CD4-positive, alpha-beta T cell (primary cell): ENCODE data around the gene IGFL3. TPM values are rescaled to one million over a fixed set of nuclear protein-coding genes. Genes with fewer than 3 reads are reported as not detected.

Experiments
- ATAC-seq: fragments of 200-7000 bp; cut with Tn5 transposase; one replicate; pipeline ENCODE4 v1.10.0; 2022; ENCODE audit warnings: mild to moderate bottlenecking; ENCODE audit not compliant: poor library complexity
- CTCF ChIA-PET: fragments of 350-600 bp; sonication (Branson Sonifier 250); formaldehyde crosslinking; loops from one replicate; lab custom pipeline; 2021; ENCODE audit warnings: antibody characterized with exemption, inconsistent platforms; lab: Charles Lee
- POLR2A ChIA-PET: fragments of 350-600 bp; sonication (Branson Sonifier 250); formaldehyde crosslinking; loops from one replicate; lab custom pipeline; 2021; ENCODE audit warnings: antibody characterized with exemption, inconsistent platforms; lab: Charles Lee
- DNase-seq, 14 experiments: peaks; one replicate each; pipeline ENCODE4 v3.0.0-alpha.2; 2013 to 2020; ENCODE audit warnings: mixed read lengths in 2 of 14
- H3K27ac ChIP-seq, 2 donors: one replicate each; pipeline versions ENCODE4 v1.5.1 to v1.7.0; 2013; ENCODE audit warnings: low read length in 2 of 2, low read depth in 1 of 2, mild to moderate bottlenecking in 1 of 2
- H3K27me3 ChIP-seq, 2 experiments: 1 replicate in 1 of 2; 2 replicates in 1 of 2; pipeline versions ENCODE4 v1.6.1 to v1.7.0; 2013; ENCODE audit warnings: low read length in 2 of 2, control low read depth in 1 of 2, mild to moderate bottlenecking in 1 of 2, moderate library complexity in 1 of 2; ENCODE audit not compliant: insufficient read depth in 2 of 2, control insufficient read depth in 1 of 2
- H3K36me3 ChIP-seq: one replicate; pipeline ENCODE4 v1.6.1; 2013; ENCODE audit warnings: low read length, control low read depth; ENCODE audit not compliant: insufficient read depth
- H3K4me1 ChIP-seq: one replicate; pipeline ENCODE4 v1.6.1; 2013; ENCODE audit warnings: low read length, control low read depth; ENCODE audit not compliant: insufficient read depth
- H3K4me3 ChIP-seq: one replicate; pipeline ENCODE4 v1.5.1; 2013; ENCODE audit warnings: mild to moderate bottlenecking, low read length, moderate library complexity
- H3K9me3 ChIP-seq, 2 experiments: 1 replicate in 1 of 2; 2 replicates in 1 of 2; pipeline versions ENCODE4 v1.6.1 to v1.7.0; 2013; ENCODE audit warnings: low read length in 2 of 2, mild to moderate bottlenecking in 2 of 2, control low read depth in 1 of 2, moderate library complexity in 1 of 2; ENCODE audit not compliant: control insufficient read depth in 1 of 2, insufficient read depth in 1 of 2
- H3K27ac Mint-ChIP-seq: one replicate; pipeline ENCODE4 v1.8.0; 2020; ENCODE audit warnings: mixed read lengths
- H3K27me3 Mint-ChIP-seq: one replicate; pipeline ENCODE4 v1.8.0; 2021; ENCODE audit warnings: mixed read lengths
- H3K36me3 Mint-ChIP-seq: one replicate; pipeline ENCODE4 v1.8.0; 2021; ENCODE audit warnings: low read depth, mixed read lengths
- H3K4me1 Mint-ChIP-seq: one replicate; pipeline ENCODE4 v1.8.0; 2021; ENCODE audit warnings: low read depth, mixed read lengths
- H3K4me3 Mint-ChIP-seq: one replicate; pipeline ENCODE4 v1.8.0; 2020; ENCODE audit warnings: mild to moderate bottlenecking, mixed read lengths
- H3K9me3 Mint-ChIP-seq: one replicate; pipeline ENCODE4 v1.8.0; 2020; ENCODE audit warnings: mixed read lengths
- CTCF ChIP-seq: fragments of 200-600 bp; IDR thresholded peaks from one replicate; pipeline ENCODE4 v1.8.0; 2022; ENCODE audit warnings: antibody characterized with exemption, mild to moderate bottlenecking
- intact Hi-C, 2 experiments: fragments of 100-400 bp; cut with DNase I in 1 of 2; cut with micrococcal nuclease in 1 of 2; formaldehyde crosslinking; loops; one replicate each; pipeline versions ENCODE4 v1.15.1 to v1.9.0; 2023 to 2025; cut with DNase I, micrococcal nuclease
- total RNA-seq, 174 experiments: library from RNA in 2 of 174; stranded (reverse) in 2 of 174; gene quantifications; one replicate each; pipeline ENCODE4 v1.2.3 and lab custom pipeline; 2021 to 2026

The IGFL3 gene
- total RNA-seq, 2 experiments from 2014 or later: not detected

GRCh38 chr19:46133101-46133627, 8.7 kb upstream of the IGFL3 start:
- Histone ChIP-seq H3K27ac (no peak overlapping the region), H3K9me3 (no peaks in the 10 kb centered on the region), H3K27me3 (peaks cover 4 to 21% of the 10 kb centered on the region in 2 experiments), H3K4me1 (no peaks in the 10 kb centered on the region), H3K36me3 (no peaks in the 10 kb centered on the region), H3K4me3 (no peak overlapping the region)
- no peak for TF ChIP-seq CTCF
- Mint-ChIP-seq H3K27ac (no peak overlapping the region), H3K4me1 (no peaks in the 10 kb centered on the region), H3K36me3 (no peaks in the 10 kb centered on the region), H3K9me3 (no peaks in the 10 kb centered on the region), H3K27me3 (peaks cover 87% of the 10 kb centered on the region), H3K4me3 (no peak overlapping the region)
- DNase-seq: no peak
- ChIA-PET CTCF (no interaction called here), POLR2A (no interaction called here)
- intact Hi-C loops: no loop called here
- ATAC-seq: no peak

- no peak for TF ChIP-seq CTCF
- Histone ChIP-seq H3K4me3 (no peak overlapping the region), H3K4me1 (no peaks in the 10 kb centered on the region), H3K27ac (no peak overlapping the region), H3K36me3 (no peaks in the 10 kb centered on the region), H3K9me3 (no peaks in the 10 kb centered on the region), H3K27me3 (peaks cover 4 to 21% of the 10 kb centered on the region in 2 experiments)
- ChIA-PET CTCF (no interaction called here), POLR2A (no interaction called here)
- H3K27me3 Mint-ChIP-seq: peaks cover 86% of the 10 kb centered on the region
- H3K27ac Mint-ChIP-seq: no peak overlapping the region
- ATAC-seq (no peak), DNase-seq (no peak)
- no peaks in the 10 kb centered on the region for H3K4me1 Mint-ChIP-seq
- H3K4me3 Mint-ChIP-seq: no peak overlapping the region
- no peaks in the 10 kb centered on the region for H3K9me3 Mint-ChIP-seq
- no peaks in the 10 kb centered on the region for H3K36me3 Mint-ChIP-seq
- intact Hi-C loops: no loop called here
Measured at GRCh38 chr19:46132508-46133100, 8.1 kb upstream of the IGFL3 start.

- H3K36me3 ChIP-seq: no peaks in the 10 kb centered on the region
- H3K27me3 ChIP-seq: peaks cover 4 to 27% of the 10 kb centered on the region in 2 experiments
- no peak overlapping the region for H3K27ac Mint-ChIP-seq
- H3K9me3 ChIP-seq: no peaks in the 10 kb centered on the region
- no peak for DNase-seq
- H3K36me3 Mint-ChIP-seq: no peaks in the 10 kb centered on the region
- ChIA-PET CTCF (no interaction called here), POLR2A (no interaction called here)
- H3K4me3 ChIP-seq: no peak overlapping the region
- no peaks in the 10 kb centered on the region for H3K4me1 ChIP-seq
- H3K4me3 Mint-ChIP-seq: no peak overlapping the region
- intact Hi-C loops: no loop called here
- H3K4me1 Mint-ChIP-seq: no peaks in the 10 kb centered on the region
- H3K9me3 Mint-ChIP-seq: no peaks in the 10 kb centered on the region
- no peak for TF ChIP-seq CTCF
- ATAC-seq: no peak
- no peak overlapping the region for H3K27ac ChIP-seq
- H3K27me3 Mint-ChIP-seq: peaks cover 83% of the 10 kb centered on the region
Measured at GRCh38 chr19:46131485-46132143, 7.1 kb upstream of the IGFL3 start.
